Fibroblast of the aortic adventitia (primary cell): ENCODE results near the gene WWC2. TPM values are rescaled to one million over a fixed set of nuclear protein-coding genes. Genes with fewer than 3 reads are reported as not detected.

ENCODE experiments used
- DNase-seq: peaks from one replicate; pipeline ENCODE4 v3.0.0-alpha.2; 2010; ENCODE audit warnings: low read depth
- H3K4me3 ChIP-seq: 2 replicates; pipeline ENCODE4 v1.5.1; 2011; ENCODE audit warnings: low read depth, mild to moderate bottlenecking, control low read depth, low read length, moderate library complexity
- CTCF ChIP-seq: IDR thresholded peaks from 2 replicates; pipeline ENCODE4 v1.5.1; 2011; ENCODE audit warnings: mild to moderate bottlenecking, low read length, control low read depth, inconsistent platforms; ENCODE audit not compliant: insufficient read depth
- total RNA-seq: library from RNA; depleted of rRNA; stranded (reverse); fragments of >200 nt; gene quantifications from 2 replicates; pipeline ENCODE4 v1.2.3, GENCODE V29; 2012; ENCODE audit warnings: low replicate concordance

Gene WWC2
- total RNA-seq, 1 donor, result 21.5 TPM

GRCh38 chr4:183130328-183131155 lies 31.5 kb downstream of the WWC2 start:
- no peak for TF ChIP-seq CTCF
- no peak overlapping the region for H3K4me3 ChIP-seq
- peak; percentile 34 for DNase-seq

- H3K4me3 ChIP-seq, result no peak overlapping the region
- no peak for TF ChIP-seq CTCF
- no peak for DNase-seq
These were observed 33.0 kb downstream of the WWC2 start for GRCh38 chr4:183132081-183132480.

- no peak for TF ChIP-seq CTCF
- no peak overlapping the region for H3K4me3 ChIP-seq
- no peak for DNase-seq
These were observed 33.8 kb downstream of the WWC2 start for GRCh38 chr4:183132865-183133264.

DNA sequence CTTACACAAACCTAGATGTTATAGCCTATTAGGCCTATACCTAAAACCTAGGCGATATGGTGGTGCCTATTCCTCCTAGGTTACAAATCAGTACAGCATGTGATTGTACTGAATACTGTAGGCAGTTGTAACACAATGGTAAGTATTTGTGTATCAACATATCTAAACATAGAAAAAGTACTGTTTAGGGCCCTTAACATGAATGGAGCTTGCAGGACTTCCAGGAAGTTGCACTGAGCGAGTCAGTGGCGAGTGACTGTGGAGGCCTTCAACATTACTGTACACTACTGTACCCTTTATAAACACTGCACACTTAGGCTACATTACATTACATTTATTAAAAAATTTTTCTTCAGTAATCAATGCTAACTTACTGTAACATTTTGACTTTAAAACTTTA lies 37.8 kb downstream of the WWC2 start:
- no peak overlapping the region for H3K4me3 ChIP-seq
- no peak for DNase-seq
- TF ChIP-seq CTCF, result no peak

- TF ChIP-seq CTCF, result no peak
- no peak overlapping the region for H3K4me3 ChIP-seq
- DNase-seq, result peak; percentile 66
These were observed 40.1 kb downstream of the WWC2 start for GRCh38 chr4:183139058-183139750.

GRCh38 chr4:183139972-183140570 lies 41.0 kb downstream of the WWC2 start:
- DNase-seq, result no peak
- TF ChIP-seq CTCF, result no peak
- H3K4me3 ChIP-seq, result no peak overlapping the region
